Thyroid gland (tissue), 4 donors: ENCODE data around the gene CXCR6. TPM values are rescaled to one million over a fixed set of nuclear protein-coding genes. Genes with fewer than 3 reads are reported as not detected.

Source experiments
- DNase-seq, 2 donors: peaks; one replicate each; pipeline ENCODE4 v3.0.0-alpha.2; 2019
- H3K27ac ChIP-seq, 3 donors: fragments of 200-600 bp; sonication (generic); 1 replicate in 2 of 3; 2 replicates in 1 of 3; pipeline ENCODE4 v1.5.1; 2016 to 2019; ENCODE audit warnings: mild to moderate bottlenecking in 1 of 3, moderate library complexity in 1 of 3
- H3K27me3 ChIP-seq: fragments of 200-600 bp; sonication (generic); one replicate; pipeline ENCODE4 v1.5.1; 2019
- H3K36me3 ChIP-seq, 2 donors: fragments of 200-600 bp; sonication (generic); one replicate each; pipeline ENCODE4 v1.5.1; 2016 to 2019
- H3K4me1 ChIP-seq, 2 donors: fragments of 200-600 bp; sonication (generic); one replicate each; pipeline ENCODE4 v1.5.1; 2017 to 2019
- H3K4me3 ChIP-seq, 3 donors: fragments of 200-600 bp; sonication (generic); replicated peaks in 1 of 3; 1 replicate in 2 of 3; 2 replicates in 1 of 3; pipeline ENCODE4 v1.5.1; 2016; ENCODE audit warnings: mild to moderate bottlenecking in 1 of 3
- H3K9me3 ChIP-seq: fragments of 200-600 bp; sonication (generic); one replicate; pipeline ENCODE4 v1.5.1; 2017
- CTCF ChIP-seq, 6 experiments: fragments of 200-600 bp in 3 of 6; fragments of 450-650 bp in 3 of 6; sonication (generic) in 3 of 6; IDR thresholded peaks; one replicate each; pipeline ENCODE4 v1.5.1; 2016 to 2019; ENCODE audit warnings: antibody characterized with exemption in 6 of 6, mild to moderate bottlenecking in 2 of 6, inconsistent platforms in 1 of 6, moderate library complexity in 1 of 6
- POLR2A ChIP-seq, 2 donors: fragments of 450-650 bp; IDR thresholded peaks; one replicate each; pipeline ENCODE4 v1.6.1; 2017; ENCODE audit warnings: antibody characterized with exemption in 2 of 2, mild to moderate bottlenecking in 2 of 2, moderate library complexity in 1 of 2
- WGBS, 2 donors: methylation state at CpG; one replicate each; pipeline ENCODE4 v1.1.5; 2017; 5-methylcytosine and 5-hydroxymethylcytosine counted together
- intact Hi-C: fragments of 100-400 bp; cut with DNase I; formaldehyde crosslinking; loops from one replicate; pipeline ENCODE4 v1.15.1; 2023
- total RNA-seq, 4 donors: library from RNA; depleted of rRNA; stranded (reverse); fragments of >200 nt; gene quantifications; one replicate each; pipeline ENCODE4 v1.2.3, GENCODE V29; 2016

The CXCR6 gene
- total RNA-seq, 4 donors from 2014 or later: 2.1 to 4.4 (median 3.4) TPM

- H3K4me3 ChIP-seq: no peak overlapping the region
- 91 to 93% methylated on average over 4 of the region's 4 CpGs for WGBS, 2 donors
- H3K9me3 ChIP-seq: no peaks in the 10 kb centered on the region
- H3K27me3 ChIP-seq: no peaks in the 10 kb centered on the region
- intact Hi-C loops: no loop called here
- peaks cover 34 to 48% of the 10 kb centered on the region in 2 donors for H3K4me1 ChIP-seq
- peaks cover 22 to 34% of the 10 kb centered on the region in 2 donors for H3K36me3 ChIP-seq
- no peak for DNase-seq
- H3K27ac ChIP-seq: peak overlapping the region; percentile 58 to 75 (median 71)
- TF ChIP-seq POLR2A (IDR thresholded peaks at IDR 0.05): no peak
- no peak for TF ChIP-seq CTCF (IDR thresholded peaks at IDR 0.05)
These were observed 36.1 kb downstream of the CXCR6 start for GRCh38 chr3:45979378-45979777.

- Histone ChIP-seq H3K9me3 (no peaks in the 10 kb centered on the region), H3K4me3 (no peak overlapping the region), H3K4me1 (peaks cover 37 to 50% of the 10 kb centered on the region in 2 donors), H3K27me3 (no peaks in the 10 kb centered on the region), H3K27ac (peak overlapping the region in 2 of 3 donors; percentile 71 to 83), H3K36me3 (peaks cover 22 to 34% of the 10 kb centered on the region in 2 donors)
- DNase-seq: no peak
- intact Hi-C loops: no loop called here
- WGBS, 2 donors: 89 to 92% methylated on average over 7 of the region's 7 CpGs
- TF ChIP-seq CTCF (IDR thresholded peaks at IDR 0.05) (no peak), POLR2A (IDR thresholded peaks at IDR 0.05) (no peak)
These were observed 37.1 kb downstream of the CXCR6 start for GRCh38 chr3:45980229-45980813.

- H3K9me3 ChIP-seq: no peaks in the 10 kb centered on the region
- peaks cover 22 to 34% of the 10 kb centered on the region in 2 donors for H3K36me3 ChIP-seq
- H3K4me3 ChIP-seq: no peak overlapping the region
- DNase-seq: no peak
- intact Hi-C loops: no loop called here
- no peaks in the 10 kb centered on the region for H3K27me3 ChIP-seq
- H3K27ac ChIP-seq: peak overlapping the region; percentile 14 to 83 (median 57)
- 97% methylated on average over 2 of the region's 2 CpGs for WGBS, 2 donors
- no peak for TF ChIP-seq POLR2A (IDR thresholded peaks at IDR 0.05)
- TF ChIP-seq CTCF (IDR thresholded peaks at IDR 0.05): no peak
- peaks cover 39 to 55% of the 10 kb centered on the region in 2 donors for H3K4me1 ChIP-seq
These were observed 37.6 kb downstream of the CXCR6 start for GRCh38 chr3:45980819-45981218.

- no peaks in the 10 kb centered on the region for H3K9me3 ChIP-seq
- H3K27me3 ChIP-seq: no peaks in the 10 kb centered on the region
- peaks cover 46 to 62% of the 10 kb centered on the region in 2 donors for H3K4me1 ChIP-seq
- H3K36me3 ChIP-seq: peaks cover 21 to 34% of the 10 kb centered on the region in 2 donors
- WGBS, 2 donors: 30 to 33% methylated on average over 2 of the region's 2 CpGs
- no peak overlapping the region for H3K4me3 ChIP-seq
- H3K27ac ChIP-seq: peak overlapping the region; percentile 44 to 83 (median 57)
- DNase-seq: peak; percentile 25 to 54
- TF ChIP-seq CTCF (IDR thresholded peaks at IDR 0.05) (no peak), POLR2A (IDR thresholded peaks at IDR 0.05) (no peak)
- intact Hi-C loops: no loop called here
These were observed 38.2 kb downstream of the CXCR6 start for GRCh38 chr3:45981346-45982074.

- Histone ChIP-seq H3K27me3 (no peaks in the 10 kb centered on the region), H3K4me3 (no peak overlapping the region), H3K9me3 (no peaks in the 10 kb centered on the region), H3K4me1 (peaks cover 56 to 72% of the 10 kb centered on the region in 2 donors), H3K36me3 (peaks cover 17 to 34% of the 10 kb centered on the region in 2 donors), H3K27ac (peak overlapping the region; percentile 4 to 84 (median 80))
- TF ChIP-seq CTCF (IDR thresholded peaks at IDR 0.05) (no peak), POLR2A (IDR thresholded peaks at IDR 0.05) (no peak)
- no peak for DNase-seq
- 79 to 82% methylated on average over 3 of the region's 3 CpGs for WGBS, 2 donors
- intact Hi-C loops: no loop called here
These were observed 40.5 kb downstream of the CXCR6 start for GRCh38 chr3:45983770-45984169.
